OCI-LY7 (cell line): ENCODE results near the gene MMP26. TPM values are rescaled to one million over a fixed set of nuclear protein-coding genes. Genes with fewer than 3 reads are reported as not detected.

Experiments used
- BruUV-seq: library from RNA; stranded (reverse); fragments of 400-500 nt; replicated peaks from 2 replicates; lab custom pipeline; 2021; lab: Mats Ljungman, UMichigan
- CTCF ChIA-PET: fragments of 300-600 bp; sonication (Branson Sonifier 250); formaldehyde crosslinking; loops from one replicate; lab custom pipeline; 2022; ENCODE audit warnings: antibody characterized with exemption; ENCODE audit not compliant: unreplicated experiment; lab: Charles Lee
- POLR2A ChIA-PET: fragments of 300-600 bp; sonication (Branson Sonifier 250); formaldehyde crosslinking; loops from one replicate; lab custom pipeline; 2022; ENCODE audit warnings: antibody characterized with exemption; lab: Charles Lee
- DNase-seq: peaks from one replicate; pipeline ENCODE4 v3.0.0-alpha.2; 2015; ENCODE audit warnings: low spot score
- H2AFZ ChIP-seq: fragments of 200-600 bp; sonication (generic), shearing (Covaris generic); 2 replicates; pipeline ENCODE4 v1.6.1; 2014; ENCODE audit warnings: mild to moderate bottlenecking, antibody characterized with exemption, low read length, moderate library complexity
- H3K27ac ChIP-seq: fragments of 200-600 bp; sonication (generic); 2 replicates; pipeline ENCODE4 v1.5.1; 2014; ENCODE audit warnings: mixed run types, low read depth, mild to moderate bottlenecking, moderate library complexity, low read length, inconsistent platforms; ENCODE audit not compliant: poor library complexity, severe bottlenecking
- H3K36me3 ChIP-seq: fragments of 200-600 bp; sonication (generic); 2 replicates; pipeline ENCODE4 v1.6.1; 2014; ENCODE audit warnings: mild to moderate bottlenecking, antibody characterized with exemption, low read length, moderate library complexity, mixed read lengths; ENCODE audit not compliant: insufficient read depth
- H3K4me1 ChIP-seq: fragments of 200-600 bp; sonication (generic); 2 replicates; pipeline ENCODE4 v1.5.1; 2014; ENCODE audit warnings: mild to moderate bottlenecking, low read length; ENCODE audit not compliant: insufficient read depth, poor library complexity, severe bottlenecking
- H3K4me2 ChIP-seq: fragments of 200-600 bp; sonication (generic); 2 replicates; pipeline ENCODE4 v1.6.1; 2014; ENCODE audit warnings: mild to moderate bottlenecking, low read length
- H3K4me3 ChIP-seq: fragments of 200-600 bp; sonication (generic); 2 replicates; pipeline ENCODE4 v1.5.1; 2014; ENCODE audit warnings: mild to moderate bottlenecking, low read depth, low read length; ENCODE audit not compliant: poor library complexity, severe bottlenecking
- H3K79me2 ChIP-seq: fragments of 200-600 bp; sonication (generic); 2 replicates; pipeline ENCODE4 v1.6.1; 2016; ENCODE audit warnings: low read depth, mild to moderate bottlenecking, low read length, moderate library complexity, mixed read lengths; ENCODE audit not compliant: insufficient read depth
- H3K9me2 ChIP-seq: fragments of 200-600 bp; sonication (generic); 2 replicates; pipeline ENCODE4 v1.6.1; 2016; ENCODE audit warnings: mild to moderate bottlenecking, low read length, mixed read lengths; ENCODE audit not compliant: insufficient read depth
- H3K9me3 ChIP-seq: fragments of 200-600 bp; sonication (generic); 2 replicates; pipeline ENCODE4 v1.6.1; 2014; ENCODE audit warnings: mild to moderate bottlenecking, mixed run types, low read length, mixed read lengths
- H4K20me1 ChIP-seq: fragments of 200-600 bp; sonication (generic); 2 replicates; pipeline ENCODE4 v1.6.1; 2014; ENCODE audit warnings: mild to moderate bottlenecking, antibody characterized with exemption, low read length, moderate library complexity, mixed read lengths; ENCODE audit not compliant: insufficient read depth
- CTCF ChIP-seq: fragments of 200-600 bp; sonication (generic); conservative IDR thresholded peaks from 2 replicates; pipeline ENCODE4 v1.5.1; 2014; ENCODE audit warnings: mild to moderate bottlenecking, antibody characterized with exemption, low read length, moderate library complexity, mixed read lengths
- EZH2phosphoT487 ChIP-seq: fragments of 200-600 bp; sonication (generic); IDR thresholded peaks from 2 replicates; pipeline ENCODE4 v1.6.1; 2018; ENCODE audit warnings: low read depth, borderline replicate concordance, mild to moderate bottlenecking, mixed run types, antibody characterized with exemption, low read length, moderate library complexity, mixed read lengths
- intact Hi-C: fragments of 100-400 bp; cut with micrococcal nuclease; formaldehyde crosslinking; loops from one replicate; pipeline ENCODE4 v1.10.0; 2022; ENCODE audit not compliant: unreplicated experiment
- total RNA-seq, 2 experiments: library from RNA; depleted of rRNA in 1 of 2; stranded (reverse); fragments of >200 nt in 1 of 2; shearing (Covaris generic) in 1 of 2; gene quantifications; 2 replicates each; pipeline ENCODE4 v1.2.3, GENCODE V29; 2014 to 2022

MMP26 gene
- total RNA-seq, 2 experiments from 2014 or later = not detected

- POLR2A ChIA-PET = interaction anchor here (0.6 kb wide), 1 partner anchor 184 kb away, joined by 3 read pairs; no protein-coding TSS in a partner anchor
- Histone ChIP-seq H3K4me2 (no peak overlapping the region), H3K79me2 (no peaks in the 10 kb centered on the region), H2AFZ (no peak overlapping the region), H4K20me1 (no peaks in the 10 kb centered on the region), H3K9me2 (no peaks in the 10 kb centered on the region), H3K27ac (no peak overlapping the region), H3K36me3 (no peaks in the 10 kb centered on the region), H3K4me3 (no peak overlapping the region), H3K4me1 (no peaks in the 10 kb centered on the region), H3K9me3 (no peaks in the 10 kb centered on the region)
- TF ChIP-seq EZH2phosphoT487 = no peak
- TF ChIP-seq CTCF = no peak
- no peak for DNase-seq
- intact Hi-C loops = no loop called here
- CTCF ChIA-PET = no interaction called here
- no TSS peak for BruUV-seq
Observed at GRCh38 chr11:4682623-4683419, 21.8 kb upstream of the MMP26 start.

- Histone ChIP-seq H3K9me3 (no peaks in the 10 kb centered on the region), H2AFZ (no peak overlapping the region), H3K4me2 (no peak overlapping the region), H3K27ac (no peak overlapping the region), H3K4me1 (no peaks in the 10 kb centered on the region), H3K9me2 (no peaks in the 10 kb centered on the region), H3K4me3 (no peak overlapping the region), H3K36me3 (no peaks in the 10 kb centered on the region), H3K79me2 (no peaks in the 10 kb centered on the region), H4K20me1 (no peaks in the 10 kb centered on the region)
- ChIA-PET CTCF (interaction anchor here (0.5 kb wide), 1 partner anchor 981 kb away, joined by 3 read pairs; no protein-coding TSS in a partner anchor), POLR2A (no interaction called here)
- TF ChIP-seq EZH2phosphoT487 (no peak), CTCF (no peak)
- BruUV-seq = no TSS peak
- DNase-seq = no peak
- intact Hi-C loops = no loop called here
Observed at GRCh38 chr11:4684631-4685285, 19.8 kb upstream of the MMP26 start.

GRCh38 chr11:4695442-4695841 lies 9.1 kb upstream of the MMP26 start:
- Histone ChIP-seq H3K9me3 (no peaks in the 10 kb centered on the region), H3K36me3 (no peaks in the 10 kb centered on the region), H3K27ac (no peak overlapping the region), H4K20me1 (no peaks in the 10 kb centered on the region), H3K4me3 (no peak overlapping the region), H2AFZ (no peak overlapping the region), H3K79me2 (no peaks in the 10 kb centered on the region), H3K4me1 (no peaks in the 10 kb centered on the region), H3K9me2 (no peaks in the 10 kb centered on the region), H3K4me2 (no peak overlapping the region)
- intact Hi-C loops = no loop called here
- TF ChIP-seq EZH2phosphoT487 (no peak), CTCF (no peak)
- DNase-seq = no peak
- no TSS peak for BruUV-seq
- CTCF ChIA-PET = no interaction called here
- POLR2A ChIA-PET = no interaction called here
